Hematopoietic multipotent progenitor cell treated with erythropoietin and hydrocortisone succinate and interleukin-3 and kit ligand, for 8 days (in vitro differentiated cells): ENCODE measurements around the gene KLHDC10.
"Not testable (repeated sequence)": the region's sequence is repeated elsewhere in the genome, so short reads cannot be mapped to it uniquely, and the experiment has no call there.

Experiments
- DNase-seq: peaks from one replicate; pipeline ENCODE4 v3.0.0-alpha.2; 2015

The KLHDC10 gene

DNA sequence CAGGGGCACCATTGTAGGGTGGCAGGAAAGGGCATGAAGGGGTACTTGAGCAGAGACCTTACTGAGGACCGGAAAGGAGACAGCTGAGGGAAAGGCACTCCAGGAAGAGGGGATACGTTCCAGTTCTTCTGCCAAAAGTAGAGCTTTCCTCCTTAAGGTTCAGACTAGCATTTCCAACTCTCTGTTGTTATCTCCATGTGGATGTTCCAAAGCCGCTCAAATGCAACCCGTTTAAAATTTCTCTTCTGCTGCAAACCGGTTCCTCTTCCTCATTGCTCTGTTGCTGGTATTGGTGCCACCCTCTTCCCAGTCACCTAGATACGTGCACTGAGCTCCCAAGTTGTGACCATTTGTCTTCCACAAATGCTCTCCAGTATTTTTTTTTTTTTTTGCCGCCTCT, 87.4 kb downstream of the KLHDC10 start:
- no peak for DNase-seq

GRCh38 chr7:130160023-130160422, 89.7 kb downstream of the KLHDC10 start:
- no peak for DNase-seq

GRCh38 chr7:130160455-130160854, 90.1 kb downstream of the KLHDC10 start:
- no peak for DNase-seq

DNA sequence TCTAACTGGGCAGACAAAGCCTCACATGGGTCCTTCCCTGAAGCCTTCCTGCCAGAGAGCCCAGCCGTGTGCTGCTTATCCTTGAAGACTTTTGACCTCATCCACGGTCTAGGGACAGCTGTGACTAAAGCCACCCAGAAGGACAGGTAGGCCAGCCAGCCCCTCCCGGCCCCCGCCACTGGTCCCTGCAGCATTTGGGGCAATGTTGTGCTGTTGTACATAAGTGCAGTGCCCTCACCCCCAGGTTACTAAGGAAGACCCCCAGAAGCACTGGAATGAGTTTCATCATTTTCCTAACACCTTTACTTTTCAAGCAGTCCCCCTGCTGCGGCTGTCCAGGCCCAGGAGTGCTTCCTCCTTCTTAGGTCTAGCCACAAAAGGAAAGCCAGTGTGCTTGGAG, 91.9 kb downstream of the KLHDC10 start:
- no peak for DNase-seq

GRCh38 chr7:130174237-130174959, 104.1 kb downstream of the KLHDC10 start:
- no peak for DNase-seq

GRCh38 chr7:130178251-130178650, 107.9 kb downstream of the KLHDC10 start:
- DNase-seq, result no peak

- DNase-seq, result no peak
These were observed 109.3 kb downstream of the KLHDC10 start for GRCh38 chr7:130179631-130180030.

DNA sequence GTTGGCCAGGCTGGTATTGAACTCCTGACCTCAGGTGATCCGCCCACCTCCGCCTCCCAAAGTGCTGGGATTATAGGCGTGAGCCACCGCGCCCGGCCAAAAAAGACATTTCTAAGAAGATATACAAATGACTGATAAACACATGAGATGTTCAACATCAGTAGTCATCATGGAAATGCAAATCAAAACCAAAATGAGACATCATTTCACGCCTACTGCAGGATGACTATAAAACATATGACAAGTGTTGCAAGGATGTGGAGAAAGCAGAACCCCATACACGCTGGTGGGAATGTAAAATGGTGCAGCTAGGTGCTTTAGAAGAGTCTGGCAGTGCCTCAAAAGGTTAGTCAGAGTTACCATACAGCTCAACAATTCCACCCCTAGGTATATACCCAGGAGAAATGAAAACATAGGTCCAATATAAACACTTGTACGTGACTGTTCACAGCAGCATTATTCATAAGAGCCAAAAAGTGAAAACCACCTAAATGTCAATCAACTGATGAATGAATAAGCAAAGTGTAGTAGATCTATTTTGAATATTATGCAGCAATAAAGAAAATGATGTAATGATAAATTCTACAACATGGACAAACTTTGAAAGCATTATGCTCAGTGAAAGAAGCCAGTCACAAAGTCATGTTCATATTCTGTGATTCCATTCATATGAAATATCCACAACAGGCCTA, 110.4 kb downstream of the KLHDC10 start:
- DNase-seq, result no peak

GRCh38 chr7:130181263-130181605, 110.9 kb downstream of the KLHDC10 start:
- DNase-seq, result no peak

- DNase-seq, result no peak
These were observed 112.7 kb downstream of the KLHDC10 start for GRCh38 chr7:130182990-130183389.

GRCh38 chr7:130184349-130184748, 114.0 kb downstream of the KLHDC10 start:
- DNase-seq, result not testable (repeated sequence)
